AG04449 (cell line): ENCODE results near the gene CEP41.

Experiments
- CTCF ChIA-PET: fragments of 350-600 bp; formaldehyde crosslinking; extraction: SDS; loops from one replicate; lab custom pipeline; 2021; ENCODE audit warnings: antibody characterized with exemption; lab: Yijun Ruan, JAX
- POLR2A ChIA-PET: fragments of 400-600, 350-600 bp; formaldehyde crosslinking; extraction: SDS; loops from one replicate; lab custom pipeline; 2020; ENCODE audit warnings: antibody characterized with exemption, inconsistent platforms; lab: Yijun Ruan, JAX
- DNase-seq: peaks from one replicate; pipeline ENCODE4 v3.0.0-alpha.2; 2010; ENCODE audit warnings: low read depth, low spot score
- H3K4me3 ChIP-seq: 2 replicates; pipeline ENCODE4 v1.5.1; 2011; ENCODE audit warnings: low read depth, mild to moderate bottlenecking, control low read depth, low read length
- CTCF ChIP-seq: IDR thresholded peaks from one replicate; pipeline ENCODE4 v1.5.1; 2011; ENCODE audit warnings: mild to moderate bottlenecking, moderate library complexity, low read length, control low read depth, inconsistent platforms; ENCODE audit not compliant: insufficient read depth; ENCODE audit errors: missing control alignments

The CEP41 gene

GRCh38 chr7:130365088-130365487 lies 75.7 kb downstream of the CEP41 start:
- H3K4me3 ChIP-seq = no peak overlapping the region
- no peak for TF ChIP-seq CTCF
- ChIA-PET CTCF (interaction anchor here (1.0 to 1.3 kb wide), 3 partner anchors 11 to 292 kb away, joined by 3 read pairs; no protein-coding TSS in a partner anchor), POLR2A (interaction anchor here (1.6 to 1.7 kb wide), 3 partner anchors 9 to 73 kb away, joined by 3 to 4 read pairs (median 4); partner anchors contain the start of gene CPA4)
- no peak for DNase-seq

GRCh38 chr7:130364451-130364850 lies 76.4 kb downstream of the CEP41 start:
- TF ChIP-seq CTCF = no peak
- ChIA-PET POLR2A (interaction anchor here (0.9 to 1.9 kb wide), 3 partner anchors 71 to 128 kb away, joined by 3 to 6 read pairs (median 4); partner anchors contain the start of genes CPA4 and MEST), CTCF (interaction anchor here (1.2 to 1.3 kb wide), 2 partner anchors 88 to 291 kb away, joined by 3 read pairs; no protein-coding TSS in a partner anchor)
- DNase-seq = no peak
- H3K4me3 ChIP-seq = no peak overlapping the region

GRCh38 chr7:130363026-130363847 lies 77.6 kb downstream of the CEP41 start:
- ChIA-PET POLR2A (interaction anchor here (0.9 to 1.9 kb wide), 2 partner anchors 70 to 129 kb away, joined by 3 to 6 read pairs; partner anchors contain the start of genes CPA4 and MEST), CTCF (interaction anchor here (1.2 kb wide), 1 partner anchor 86 kb away, joined by 3 read pairs; no protein-coding TSS in a partner anchor)
- DNase-seq = peak; percentile 96
- TF ChIP-seq CTCF = no peak
- no peak overlapping the region for H3K4me3 ChIP-seq

- no peak for TF ChIP-seq CTCF
- no peak for DNase-seq
- POLR2A ChIA-PET = interaction anchor here (1.9 kb wide), 1 partner anchor 69 kb away, joined by 6 read pairs; the partner anchor contains the start of gene CPA4
- CTCF ChIA-PET = no interaction called here
- no peak overlapping the region for H3K4me3 ChIP-seq
These were observed 78.5 kb downstream of the CEP41 start for GRCh38 chr7:130362251-130362816.

GRCh38 chr7:130361681-130362080 lies 79.1 kb downstream of the CEP41 start:
- no peak overlapping the region for H3K4me3 ChIP-seq
- ChIA-PET POLR2A (no interaction called here), CTCF (no interaction called here)
- TF ChIP-seq CTCF = no peak
- no peak for DNase-seq

GRCh38 chr7:130360518-130360917 lies 80.3 kb downstream of the CEP41 start:
- TF ChIP-seq CTCF = no peak
- ChIA-PET CTCF (interaction anchor here (0.7 kb wide), 1 partner anchor 10 kb away, joined by 3 read pairs; no protein-coding TSS in a partner anchor), POLR2A (no interaction called here)
- H3K4me3 ChIP-seq = no peak overlapping the region
- DNase-seq = no peak
